HepG2 (cell line): ENCODE results near the gene HSD17B8. TPM values are rescaled to one million over a fixed set of nuclear protein-coding genes. Genes with fewer than 3 reads are reported as not detected.
A peak's percentile ranks its signal among the peaks of the same experiment; 100 is the strongest.

Experiments
- ASH2L ChIP-seq: fragments of 300-600, 200-600 bp; sonication (generic); IDR thresholded peaks from 2 replicates; pipeline ENCODE4 v1.7.0; 2017; ENCODE audit warnings: low read depth, mild to moderate bottlenecking, moderate library complexity, mixed read lengths, low read length; ENCODE audit not compliant: insufficient read length
- ATAD3A ChIP-seq: sonication (generic); formaldehyde crosslinking; IDR thresholded peaks from 2 replicates; pipeline ENCODE4 v1.4.0; 2020; ENCODE audit warnings: missing genetic modification reagents
- CEBPZ ChIP-seq: IDR thresholded peaks from 2 replicates; pipeline ENCODE4 v1.6.1; 2012; ENCODE audit warnings: low read length, improper control_type of control experiment
- CSRNP1 ChIP-seq: sonication (generic); formaldehyde crosslinking; IDR thresholded peaks from 2 replicates; pipeline ENCODE4 v1.8.1; 2023; ENCODE audit warnings: mild to moderate bottlenecking, missing genetic modification reagents
- FIP1L1 ChIP-seq: fragments of 200-400 bp; formaldehyde crosslinking; IDR thresholded peaks from 2 replicates; pipeline ENCODE4 v1.6.1; 2018; ENCODE audit warnings: low read depth, mild to moderate bottlenecking, low read length, moderate library complexity, borderline replicate concordance; ENCODE audit not compliant: insufficient read depth
- HINFP ChIP-seq: sonication (generic); formaldehyde crosslinking; IDR thresholded peaks from 2 replicates; pipeline ENCODE4 v1.4.0; 2020; ENCODE audit warnings: low read depth, mild to moderate bottlenecking, missing genetic modification reagents
- KLF16 ChIP-seq, 2 experiments: sonication (generic) in 1 of 2; formaldehyde crosslinking in 1 of 2; IDR thresholded peaks; 2 replicates each; pipeline versions ENCODE4 v1.6.1 to v1.8.0; 2016 to 2023; ENCODE audit warnings: missing genetic modification reagents in 2 of 2, missing compliant biosample characterization in 1 of 2
- NONO ChIP-seq, 2 experiments: fragments of 450-650 bp in 1 of 2; sonication (generic) in 1 of 2; formaldehyde crosslinking in 1 of 2; IDR thresholded peaks in 1 of 2; conservative IDR thresholded peaks in 1 of 2; 2 replicates each; pipeline versions ENCODE4 v1.6.1 to v1.8.0; 2017 to 2022; ENCODE audit warnings: mild to moderate bottlenecking in 1 of 2, missing genetic modification reagents in 1 of 2, moderate library complexity in 1 of 2
- NRL ChIP-seq: sonication (generic); formaldehyde crosslinking; IDR thresholded peaks from 2 replicates; pipeline ENCODE4 v1.5.0; 2020; ENCODE audit warnings: missing genetic modification reagents, mild to moderate bottlenecking, moderate library complexity, borderline replicate concordance
- SALL1 ChIP-seq: sonication (generic); formaldehyde crosslinking; IDR thresholded peaks from 2 replicates; pipeline ENCODE4 v1.8.0; 2022; ENCODE audit warnings: mild to moderate bottlenecking, missing genetic modification reagents
- SIX4 ChIP-seq: sonication (generic); formaldehyde crosslinking; IDR thresholded peaks from 2 replicates; pipeline ENCODE4 v1.4.0; 2020; ENCODE audit warnings: missing genetic modification reagents
- XBP1 ChIP-seq: sonication (generic); formaldehyde crosslinking; IDR thresholded peaks from 2 replicates; pipeline ENCODE4 v1.5.0; 2020; ENCODE audit warnings: missing genetic modification reagents
- ZBTB42 ChIP-seq: sonication (generic); formaldehyde crosslinking; IDR thresholded peaks from 2 replicates; pipeline ENCODE4 v1.5.0; 2020; ENCODE audit warnings: mild to moderate bottlenecking, missing genetic modification reagents
- ZBTB49 ChIP-seq: sonication (generic); formaldehyde crosslinking; IDR thresholded peaks from 2 replicates; pipeline ENCODE4 v1.4.0; 2020; ENCODE audit warnings: missing genetic modification reagents, borderline replicate concordance
- ZFX ChIP-seq: sonication (generic); formaldehyde crosslinking; IDR thresholded peaks from 2 replicates; pipeline ENCODE4 v1.4.0; 2020; ENCODE audit warnings: mild to moderate bottlenecking, low read depth, missing genetic modification reagents, moderate library complexity
- ZNF326 ChIP-seq: sonication (generic); formaldehyde crosslinking; IDR thresholded peaks from 2 replicates; pipeline ENCODE4 v1.4.0; 2020; ENCODE audit warnings: missing genetic modification reagents, borderline replicate concordance
- ZNF343 ChIP-seq: sonication (generic); formaldehyde crosslinking; IDR thresholded peaks from 2 replicates; pipeline ENCODE4 v1.4.0; 2020; ENCODE audit warnings: mild to moderate bottlenecking, missing genetic modification reagents
- ZNF468 ChIP-seq: sonication (generic); formaldehyde crosslinking; IDR thresholded peaks from 2 replicates; pipeline ENCODE4 v1.8.0; 2022; ENCODE audit warnings: mild to moderate bottlenecking, moderate library complexity, missing genetic modification reagents
- ZNF7 ChIP-seq: IDR thresholded peaks from 2 replicates; pipeline ENCODE4 v1.6.1; 2016; ENCODE audit warnings: missing biosample characterization, missing genetic modification reagents
- polyA plus RNA-seq, 8 experiments: library from polyadenylated mRNA; depleted of rRNA in 3 of 8; stranded (reverse) in 7 of 8; unstranded in 1 of 8; fragments of >200 nt; fragmentation: Illumina TruSeq in 4 of 8; extraction: Trizol in 4 of 8; gene quantifications; 2 replicates each; pipeline versions ENCODE4 v1.2.1 to v1.2.3, GENCODE V29; 2011 to 2016; ENCODE audit warnings: low read depth in 4 of 8, missing spikeins in 1 of 8, mixed read lengths in 1 of 8; ENCODE audit not compliant: insufficient read depth in 1 of 8
- total RNA-seq, 5 experiments: library from RNA; depleted of rRNA; stranded (reverse); fragments of >200 nt; fragmentation: Illumina TruSeq; extraction: Trizol; gene quantifications; 2 replicates each; pipeline ENCODE4 v1.2.3, GENCODE V29; 2016; ENCODE audit warnings: low read depth in 1 of 5

Gene HSD17B8
- total and polyA plus RNA-seq, 2 of the 13 experiments (the other 11 are each of a cell fraction or from before 2014, with no cell fraction given) = 12.6 to 20.1 TPM

- TF ChIP-seq CEBPZ = no peak
- no peak for TF ChIP-seq ZNF343
- peak; percentile 67; the same call in 1 of the 2 replicates for TF ChIP-seq ZBTB42 (CRISPR knock-in tag)
- TF ChIP-seq FIP1L1 = no peak
- TF ChIP-seq HINFP (CRISPR knock-in tag) = peak; percentile 71; the same call in 1 of the 2 replicates
- TF ChIP-seq SIX4 (CRISPR knock-in tag) = 0 out of 2 replicates have a peak, but pooled peaks have one; percentile 17
- 0 out of 2 replicates have a peak, but pooled peaks have one; percentile 27 for TF ChIP-seq NRL (CRISPR knock-in tag)
- TF ChIP-seq ATAD3A (CRISPR knock-in tag) = no peak
- peak in 1 of 2 experiments; percentile 85; a peak in 1 of 4 replicates for TF ChIP-seq KLF16 (CRISPR knock-in tag; IDR thresholded peaks at IDR 0.05)
- peak; percentile 72 for TF ChIP-seq ASH2L
- peak; percentile 85 for TF ChIP-seq ZNF326
- TF ChIP-seq ZNF7 (CRISPR knock-in tag) = peak; percentile 47
- TF ChIP-seq XBP1 = no peak
- TF ChIP-seq ZNF468 (CRISPR knock-in tag) = peak; percentile 18; the same call in 1 of the 2 replicates
- TF ChIP-seq SALL1 (CRISPR knock-in tag) = peak; percentile 83
- peak; percentile 67; the same call in 1 of the 2 replicates for TF ChIP-seq ZBTB49 (CRISPR knock-in tag)
- no peak for TF ChIP-seq CSRNP1 (CRISPR knock-in tag)
- TF ChIP-seq NONO (IDR thresholded peaks at IDR 0.05) = no peak
- peak; percentile 92 for TF ChIP-seq NONO (CRISPR knock-in tag; conservative IDR thresholded peaks at IDR 0.05)
- TF ChIP-seq ZFX (CRISPR knock-in tag) = peak; percentile 90
Observed at GRCh38 chr6:33208091-33208967, 3.9 kb downstream of the HSD17B8 start, which contains the start of gene RING1 (continued).
